ENCODE data around the gene AK4. TPM values are rescaled to one million over a fixed set of nuclear protein-coding genes. Genes with fewer than 3 reads are reported as not detected.
A peak's percentile ranks its signal among the peaks of the same experiment; 100 is the strongest.

AK4 gene
- total RNA-seq, 2 experiments from 2014 or later: 79.5 to 81.3 TPM

GRCh38 chr1:65263286-65263685 lies 115.3 kb downstream of the AK4 start:
- POLR2A ChIA-PET: no interaction called here
- H3K4me1 Mint-ChIP-seq: peaks cover 36% of the 10 kb centered on the region
- no peak overlapping the region for H3K27ac Mint-ChIP-seq
- H3K36me3 Mint-ChIP-seq: peaks cover 6% of the 10 kb centered on the region
- H3K9me3 Mint-ChIP-seq: no peaks in the 10 kb centered on the region
- DNase-seq (no peak), ATAC-seq (ENCODE audit: low read depth) (no peak)
- peaks cover 38% of the 10 kb centered on the region for H3K27me3 Mint-ChIP-seq
- H3K4me3 Mint-ChIP-seq: no peak overlapping the region

GRCh38 chr1:65264197-65264929 lies 116.4 kb downstream of the AK4 start:
- Mint-ChIP-seq H3K4me1 (peaks cover 36% of the 10 kb centered on the region), H3K27me3 (peaks cover 41% of the 10 kb centered on the region), H3K27ac (no peak overlapping the region), H3K9me3 (no peaks in the 10 kb centered on the region), H3K36me3 (peaks cover 6% of the 10 kb centered on the region), H3K4me3 (peak overlapping the region; percentile 18)
- POLR2A ChIA-PET: no interaction called here
- ATAC-seq (ENCODE audit: low read depth) (no peak), DNase-seq (no peak)

- Mint-ChIP-seq H3K36me3 (peaks cover 6% of the 10 kb centered on the region), H3K27ac (no peak overlapping the region), H3K9me3 (no peaks in the 10 kb centered on the region), H3K4me1 (peaks cover 29% of the 10 kb centered on the region), H3K4me3 (peak overlapping the region; percentile 68), H3K27me3 (peaks cover 41% of the 10 kb centered on the region)
- DNase-seq: no peak
- POLR2A ChIA-PET: interaction anchor here (2.1 kb wide), 1 partner anchor 11 kb away, joined by 9 read pairs; no protein-coding TSS in a partner anchor
- ATAC-seq (ENCODE audit: low read depth): no peak
These were observed 117.3 kb downstream of the AK4 start for GRCh38 chr1:65265296-65265650.

GRCh38 chr1:65265651-65266351 lies 117.8 kb downstream of the AK4 start:
- peak overlapping the region; percentile 68 for H3K4me3 Mint-ChIP-seq

GRCh38 chr1:65266476-65266875 lies 118.5 kb downstream of the AK4 start:
- peaks cover 21% of the 10 kb centered on the region for H3K4me1 Mint-ChIP-seq
- ATAC-seq (ENCODE audit: low read depth) (no peak), DNase-seq (no peak)
- H3K9me3 Mint-ChIP-seq: no peaks in the 10 kb centered on the region
- peak overlapping the region; percentile 68 for H3K4me3 Mint-ChIP-seq
- no peak overlapping the region for H3K27ac Mint-ChIP-seq
- POLR2A ChIA-PET: interaction anchor here (0.6 to 2.1 kb wide), 2 partner anchors 12 to 31 kb away, joined by 4 to 9 read pairs; no protein-coding TSS in a partner anchor
- peaks cover 6% of the 10 kb centered on the region for H3K36me3 Mint-ChIP-seq
- H3K27me3 Mint-ChIP-seq: peaks cover 41% of the 10 kb centered on the region

More at GRCh38 chr1:65265651-65266351, 117.8 kb downstream of the AK4 start:
- ATAC-seq (ENCODE audit: low read depth) (peak; percentile 77), DNase-seq (peak; percentile 68)
- peaks cover 41% of the 10 kb centered on the region for H3K27me3 Mint-ChIP-seq
- H3K27ac Mint-ChIP-seq: no peak overlapping the region
- POLR2A ChIA-PET: interaction anchor here (0.6 to 2.1 kb wide), 2 partner anchors 11 to 30 kb away, joined by 4 to 9 read pairs; no protein-coding TSS in a partner anchor
- no peaks in the 10 kb centered on the region for H3K9me3 Mint-ChIP-seq
- H3K36me3 Mint-ChIP-seq: peaks cover 6% of the 10 kb centered on the region
- H3K4me1 Mint-ChIP-seq: peaks cover 24% of the 10 kb centered on the region

- H3K36me3 Mint-ChIP-seq: peaks cover 6% of the 10 kb centered on the region
- peaks cover 43% of the 10 kb centered on the region for H3K27me3 Mint-ChIP-seq
- H3K4me3 Mint-ChIP-seq: no peak overlapping the region
- DNase-seq: no peak
- H3K4me1 Mint-ChIP-seq: peaks cover 21% of the 10 kb centered on the region
- no peaks in the 10 kb centered on the region for H3K9me3 Mint-ChIP-seq
- no peak for ATAC-seq (ENCODE audit: low read depth)
- POLR2A ChIA-PET: no interaction called here
- H3K27ac Mint-ChIP-seq: no peak overlapping the region
These were observed 119.3 kb downstream of the AK4 start for GRCh38 chr1:65267271-65267670.

GRCh38 chr1:65267683-65268082 lies 119.7 kb downstream of the AK4 start:
- POLR2A ChIA-PET: no interaction called here
- DNase-seq (no peak), ATAC-seq (ENCODE audit: low read depth) (no peak)
- Mint-ChIP-seq H3K36me3 (peaks cover 6% of the 10 kb centered on the region), H3K9me3 (no peaks in the 10 kb centered on the region), H3K27me3 (peaks cover 44% of the 10 kb centered on the region), H3K27ac (no peak overlapping the region), H3K4me3 (no peak overlapping the region), H3K4me1 (peaks cover 19% of the 10 kb centered on the region)

- no peak for ATAC-seq (ENCODE audit: low read depth)
- H3K4me3 Mint-ChIP-seq: no peak overlapping the region
These were observed 121.6 kb downstream of the AK4 start for GRCh38 chr1:65269612-65270011.

GRCh38 chr1:65276197-65276939 lies 128.4 kb downstream of the AK4 start:
- POLR2A ChIA-PET: interaction anchor here (0.6 kb wide), 1 partner anchor 20 kb away, joined by 6 read pairs; no protein-coding TSS in a partner anchor
- no peaks in the 10 kb centered on the region for H3K9me3 Mint-ChIP-seq
- DNase-seq (no peak), ATAC-seq (ENCODE audit: low read depth) (no peak)
- H3K27ac Mint-ChIP-seq: no peak overlapping the region
- no peaks in the 10 kb centered on the region for H3K4me1 Mint-ChIP-seq
- H3K4me3 Mint-ChIP-seq: no peak overlapping the region
- peaks cover 30% of the 10 kb centered on the region for H3K27me3 Mint-ChIP-seq
- no peaks in the 10 kb centered on the region for H3K36me3 Mint-ChIP-seq

More at GRCh38 chr1:65269612-65270011, 121.6 kb downstream of the AK4 start:
- Mint-ChIP-seq H3K27ac (no peak overlapping the region), H3K36me3 (peaks cover 6% of the 10 kb centered on the region), H3K9me3 (no peaks in the 10 kb centered on the region), H3K4me1 (peaks cover 15% of the 10 kb centered on the region), H3K27me3 (peaks cover 41% of the 10 kb centered on the region)
- POLR2A ChIA-PET: interaction anchor here (1.1 kb wide), 1 partner anchor 15 kb away, joined by 3 read pairs; no protein-coding TSS in a partner anchor
- no peak for DNase-seq

- POLR2A ChIA-PET: no interaction called here
- DNase-seq (no peak), ATAC-seq (ENCODE audit: low read depth) (no peak)
- no peak overlapping the region for H3K4me3 Mint-ChIP-seq
- no peaks in the 10 kb centered on the region for H3K36me3 Mint-ChIP-seq
- peaks cover 30% of the 10 kb centered on the region for H3K27me3 Mint-ChIP-seq
- no peaks in the 10 kb centered on the region for H3K4me1 Mint-ChIP-seq
- no peaks in the 10 kb centered on the region for H3K9me3 Mint-ChIP-seq
- no peak overlapping the region for H3K27ac Mint-ChIP-seq
These were observed 129.8 kb downstream of the AK4 start for GRCh38 chr1:65277605-65278347.

GRCh38 chr1:65278376-65279069 lies 130.5 kb downstream of the AK4 start:
- Mint-ChIP-seq H3K27me3 (peaks cover 30% of the 10 kb centered on the region), H3K9me3 (no peaks in the 10 kb centered on the region), H3K36me3 (no peaks in the 10 kb centered on the region), H3K27ac (no peak overlapping the region), H3K4me1 (no peaks in the 10 kb centered on the region), H3K4me3 (no peak overlapping the region)
- ATAC-seq (ENCODE audit: low read depth): no peak
- DNase-seq: no peak
- POLR2A ChIA-PET: no interaction called here

GRCh38 chr1:65279070-65279779 lies 131.2 kb downstream of the AK4 start:
- H3K27ac Mint-ChIP-seq: no peak overlapping the region
- H3K27me3 Mint-ChIP-seq: peaks cover 27% of the 10 kb centered on the region
- DNase-seq (no peak), ATAC-seq (ENCODE audit: low read depth) (no peak)
- no peaks in the 10 kb centered on the region for H3K9me3 Mint-ChIP-seq
- POLR2A ChIA-PET: no interaction called here
- H3K4me1 Mint-ChIP-seq: no peaks in the 10 kb centered on the region
- no peak overlapping the region for H3K4me3 Mint-ChIP-seq
- H3K36me3 Mint-ChIP-seq: no peaks in the 10 kb centered on the region

Measured in activated naive CD8-positive, alpha-beta T cell treated with anti-CD3 and anti-CD28 coated beads, Interleukin-2, amount 10 ng/mL, durations not matched to agents 7 days and 5 days (primary cell).